IMR-90 (cell line): ENCODE data around the gene DDA1.

ENCODE experiments used
- BHLHE40 ChIP-seq: fragments of 150-350 bp; IDR thresholded peaks from 2 replicates; pipeline ENCODE4 v1.6.1; 2016; ENCODE audit warnings: mild to moderate bottlenecking, low read depth, low read length
- CHD1 ChIP-seq: IDR thresholded peaks from 2 replicates; pipeline ENCODE4 v1.6.1; 2012; ENCODE audit warnings: low read depth, low read length, improper control_type of control experiment
- MAFK ChIP-seq: IDR thresholded peaks from 2 replicates; pipeline ENCODE4 v1.6.1; 2012; ENCODE audit warnings: low read depth, low read length, improper control_type of control experiment
- MXI1 ChIP-seq: IDR thresholded peaks from 2 replicates; pipeline ENCODE4 v1.6.1; 2012; ENCODE audit warnings: low read depth, mild to moderate bottlenecking, low read length, moderate library complexity, borderline replicate concordance
- NFE2L2 ChIP-seq: fragments of 150-350 bp; IDR thresholded peaks from 2 replicates; pipeline ENCODE4 v1.6.1; 2016; ENCODE audit warnings: low read depth, mild to moderate bottlenecking, low read length
- POLR2A ChIP-seq: IDR thresholded peaks from 2 replicates; pipeline ENCODE4 v1.6.1; 2012; ENCODE audit warnings: mild to moderate bottlenecking, low read depth, low read length
- RAD21 ChIP-seq: IDR thresholded peaks from 2 replicates; pipeline ENCODE4 v1.6.1; 2012; ENCODE audit warnings: low read length, improper control_type of control experiment
- RCOR1 ChIP-seq: IDR thresholded peaks from 2 replicates; pipeline ENCODE4 v1.6.1; 2012; ENCODE audit warnings: mild to moderate bottlenecking, low read length, improper control_type of control experiment; ENCODE audit not compliant: insufficient replicate concordance
- RFX5 ChIP-seq: IDR thresholded peaks from 2 replicates; pipeline ENCODE4 v1.8.0; 2012; ENCODE audit warnings: low read depth, mild to moderate bottlenecking, low read length, moderate library complexity
- SMC3 ChIP-seq: fragments of 150-350 bp; IDR thresholded peaks from 2 replicates; pipeline ENCODE4 v1.6.1; 2016; ENCODE audit warnings: low read depth, mild to moderate bottlenecking, antibody characterized with exemption, low read length, moderate library complexity
- TF ChIP-seq, protein P1 (sequence below): conservative IDR thresholded peaks from 2 replicates; pipeline ENCODE4 v1.5.1; 2012; ENCODE audit warnings: mild to moderate bottlenecking, low read depth, low read length, improper control_type of control experiment
- TF ChIP-seq, protein P2 (sequence below): fragments of 150-350 bp; IDR thresholded peaks from 2 replicates; pipeline ENCODE4 v1.6.1; 2016; ENCODE audit warnings: low read depth, mild to moderate bottlenecking, low read length, moderate library complexity, borderline replicate concordance

DNA sequence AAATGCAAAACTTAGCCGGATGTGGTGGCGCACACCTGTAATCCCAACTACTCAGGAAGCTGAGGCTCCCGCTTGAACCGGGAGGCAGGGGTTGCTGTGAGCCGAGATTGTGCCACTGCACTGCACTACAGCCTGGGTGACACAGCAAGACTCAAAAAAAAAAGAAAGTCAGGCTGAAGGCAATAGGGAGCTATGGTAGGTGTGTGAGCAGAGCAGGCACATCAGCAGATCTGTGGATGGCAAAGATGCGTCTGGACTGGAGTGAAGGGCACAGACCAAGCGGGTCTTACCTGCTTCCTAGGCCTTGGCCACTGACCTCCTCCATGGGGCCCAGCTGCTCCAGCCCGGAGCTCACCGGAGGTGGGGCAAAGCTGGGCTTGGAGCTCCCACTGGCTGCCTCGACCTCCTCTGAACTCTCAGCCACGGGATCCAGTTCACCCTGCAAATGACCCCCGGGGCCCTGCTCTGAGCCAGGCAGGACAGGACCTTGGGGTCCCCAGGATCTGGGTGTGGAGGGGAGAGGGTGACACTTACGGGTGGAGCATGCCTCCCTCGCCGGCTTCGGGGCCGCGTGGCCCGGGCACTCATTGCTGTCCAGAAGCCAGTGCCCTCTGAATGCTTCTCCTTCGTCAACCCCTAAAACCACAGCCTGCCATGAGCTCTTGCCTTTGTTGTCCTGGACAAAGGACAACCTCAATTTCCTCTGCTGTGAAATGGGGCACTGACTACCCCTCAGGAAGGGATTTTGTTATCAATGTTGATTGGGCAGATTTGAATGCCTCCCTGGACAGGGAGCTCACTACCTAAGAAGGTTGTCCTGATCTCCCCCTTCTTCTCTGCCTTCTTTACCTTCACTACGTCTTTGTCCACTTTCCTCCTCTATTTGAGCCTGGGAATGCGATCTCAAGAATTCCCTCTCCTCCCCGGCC is 45.4 kb upstream of the DDA1 start:
- TF ChIP-seq BHLHE40 (no peak), POLR2A (no peak), RFX5 (no peak), RCOR1 (no peak), MXI1 (no peak), SMC3 (no peak), CHD1 (no peak), NFE2L2 (no peak), MAFK (no peak), RAD21 (no peak)
- TF ChIP-seq, protein P1, sequence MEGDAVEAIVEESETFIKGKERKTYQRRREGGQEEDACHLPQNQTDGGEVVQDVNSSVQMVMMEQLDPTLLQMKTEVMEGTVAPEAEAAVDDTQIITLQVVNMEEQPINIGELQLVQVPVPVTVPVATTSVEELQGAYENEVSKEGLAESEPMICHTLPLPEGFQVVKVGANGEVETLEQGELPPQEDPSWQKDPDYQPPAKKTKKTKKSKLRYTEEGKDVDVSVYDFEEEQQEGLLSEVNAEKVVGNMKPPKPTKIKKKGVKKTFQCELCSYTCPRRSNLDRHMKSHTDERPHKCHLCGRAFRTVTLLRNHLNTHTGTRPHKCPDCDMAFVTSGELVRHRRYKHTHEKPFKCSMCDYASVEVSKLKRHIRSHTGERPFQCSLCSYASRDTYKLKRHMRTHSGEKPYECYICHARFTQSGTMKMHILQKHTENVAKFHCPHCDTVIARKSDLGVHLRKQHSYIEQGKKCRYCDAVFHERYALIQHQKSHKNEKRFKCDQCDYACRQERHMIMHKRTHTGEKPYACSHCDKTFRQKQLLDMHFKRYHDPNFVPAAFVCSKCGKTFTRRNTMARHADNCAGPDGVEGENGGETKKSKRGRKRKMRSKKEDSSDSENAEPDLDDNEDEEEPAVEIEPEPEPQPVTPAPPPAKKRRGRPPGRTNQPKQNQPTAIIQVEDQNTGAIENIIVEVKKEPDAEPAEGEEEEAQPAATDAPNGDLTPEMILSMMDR: no peak
- TF ChIP-seq, protein P2, sequence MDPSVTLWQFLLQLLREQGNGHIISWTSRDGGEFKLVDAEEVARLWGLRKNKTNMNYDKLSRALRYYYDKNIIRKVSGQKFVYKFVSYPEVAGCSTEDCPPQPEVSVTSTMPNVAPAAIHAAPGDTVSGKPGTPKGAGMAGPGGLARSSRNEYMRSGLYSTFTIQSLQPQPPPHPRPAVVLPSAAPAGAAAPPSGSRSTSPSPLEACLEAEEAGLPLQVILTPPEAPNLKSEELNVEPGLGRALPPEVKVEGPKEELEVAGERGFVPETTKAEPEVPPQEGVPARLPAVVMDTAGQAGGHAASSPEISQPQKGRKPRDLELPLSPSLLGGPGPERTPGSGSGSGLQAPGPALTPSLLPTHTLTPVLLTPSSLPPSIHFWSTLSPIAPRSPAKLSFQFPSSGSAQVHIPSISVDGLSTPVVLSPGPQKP: no peak
